Osteoblast (primary cell): ENCODE measurements around the gene EPN3. TPM values are rescaled to one million over a fixed set of nuclear protein-coding genes. Genes with fewer than 3 reads are reported as not detected.

Experiments
- DNase-seq: peaks from one replicate; pipeline ENCODE4 v3.0.0; 2011; ENCODE audit warnings: low spot score, mixed read lengths; ENCODE audit not compliant: insufficient read length; ENCODE audit errors: missing footprints
- H2AFZ ChIP-seq: 2 replicates; pipeline ENCODE4 v1.6.0; 2011; ENCODE audit warnings: mild to moderate bottlenecking, low read length
- H3K27ac ChIP-seq: 2 replicates; pipeline ENCODE4 v1.5.1; 2011; ENCODE audit warnings: mild to moderate bottlenecking, low read depth, low read length, moderate library complexity
- H3K27me3 ChIP-seq: 2 replicates; pipeline ENCODE4 v1.6.0; 2012; ENCODE audit warnings: mild to moderate bottlenecking, control low read depth, inconsistent platforms, low read length, moderate library complexity; ENCODE audit not compliant: insufficient read depth
- H3K36me3 ChIP-seq: 2 replicates; pipeline ENCODE4 v1.5.1; 2011; ENCODE audit warnings: mild to moderate bottlenecking, low read length, control low read depth, moderate library complexity; ENCODE audit not compliant: insufficient read depth
- H3K4me1 ChIP-seq: 2 replicates; pipeline ENCODE4 v1.5.1; 2011; ENCODE audit warnings: mild to moderate bottlenecking, low read length, control low read depth, moderate library complexity; ENCODE audit not compliant: insufficient read depth
- H3K4me2 ChIP-seq: 2 replicates; pipeline ENCODE4 v1.6.0; 2011; ENCODE audit warnings: mild to moderate bottlenecking, low read length; ENCODE audit not compliant: insufficient read depth
- H3K4me3 ChIP-seq: fragments of 200-600 bp; sonication (generic); 3 replicates; pipeline ENCODE4 v1.5.1; 2012; ENCODE audit warnings: mild to moderate bottlenecking, low read length, inconsistent platforms; ENCODE audit not compliant: insufficient read depth
- H3K79me2 ChIP-seq: 2 replicates; pipeline ENCODE4 v1.6.0; 2012; ENCODE audit warnings: mild to moderate bottlenecking, low read length, control low read depth, inconsistent platforms; ENCODE audit not compliant: insufficient read depth
- H3K9me3 ChIP-seq: 2 replicates; pipeline ENCODE4 v1.5.1; 2011; ENCODE audit warnings: low read depth, low read length, control low read depth
- H4K20me1 ChIP-seq: 2 replicates; pipeline ENCODE4 v1.6.0; 2012; ENCODE audit warnings: mild to moderate bottlenecking, low read length, control low read depth; ENCODE audit not compliant: insufficient read depth
- CTCF ChIP-seq: IDR thresholded peaks from 2 replicates; pipeline ENCODE4 v1.5.1; 2011; ENCODE audit warnings: mild to moderate bottlenecking, low read depth, low read length, moderate library complexity; ENCODE audit errors: extremely low read depth
- total RNA-seq: library from RNA; depleted of rRNA; stranded (reverse); fragments of >200 nt; gene quantifications from 2 replicates; pipeline ENCODE4 v1.2.3, GENCODE V29; 2012

Gene EPN3
- total RNA-seq, 1 donor, result not detected

- Histone ChIP-seq H3K27me3 (no peaks in the 10 kb centered on the region), H2AFZ (peak overlapping the region; percentile 10), H3K4me3 (no peak overlapping the region), H3K4me2 (no peak overlapping the region), H3K4me1 (peaks cover 14% of the 10 kb centered on the region), H3K27ac (no peak overlapping the region), H4K20me1 (no peaks in the 10 kb centered on the region), H3K9me3 (no peaks in the 10 kb centered on the region), H3K36me3 (no peaks in the 10 kb centered on the region), H3K79me2 (no peaks in the 10 kb centered on the region)
- TF ChIP-seq CTCF, result no peak
- DNase-seq, result peak; percentile 58
These were observed 14.0 kb upstream of the EPN3 start for GRCh38 chr17:50518384-50519023.

- Histone ChIP-seq H3K27ac (no peak overlapping the region), H3K9me3 (no peaks in the 10 kb centered on the region), H3K4me3 (no peak overlapping the region), H3K36me3 (no peaks in the 10 kb centered on the region), H4K20me1 (no peaks in the 10 kb centered on the region), H2AFZ (no peak overlapping the region), H3K4me1 (peaks cover 14% of the 10 kb centered on the region), H3K4me2 (no peak overlapping the region), H3K27me3 (no peaks in the 10 kb centered on the region), H3K79me2 (no peaks in the 10 kb centered on the region)
- TF ChIP-seq CTCF, result no peak
- peak; percentile 61 for DNase-seq
These were observed 13.2 kb upstream of the EPN3 start for GRCh38 chr17:50519141-50519834.

GRCh38 chr17:50520483-50520882 lies 12.1 kb upstream of the EPN3 start:
- Histone ChIP-seq H3K9me3 (no peaks in the 10 kb centered on the region), H3K4me1 (peaks cover 3% of the 10 kb centered on the region), H3K27ac (no peak overlapping the region), H3K79me2 (no peaks in the 10 kb centered on the region), H3K36me3 (no peaks in the 10 kb centered on the region), H2AFZ (no peak overlapping the region), H4K20me1 (no peaks in the 10 kb centered on the region), H3K4me2 (no peak overlapping the region), H3K27me3 (no peaks in the 10 kb centered on the region), H3K4me3 (no peak overlapping the region)
- no peak for TF ChIP-seq CTCF
- no peak for DNase-seq

- Histone ChIP-seq H4K20me1 (no peaks in the 10 kb centered on the region), H3K4me2 (no peak overlapping the region), H3K36me3 (no peaks in the 10 kb centered on the region), H3K79me2 (no peaks in the 10 kb centered on the region), H3K9me3 (no peaks in the 10 kb centered on the region), H3K27me3 (no peaks in the 10 kb centered on the region), H3K4me3 (no peak overlapping the region), H3K27ac (no peak overlapping the region), H3K4me1 (no peaks in the 10 kb centered on the region), H2AFZ (no peak overlapping the region)
- peak; percentile 63 for DNase-seq
- no peak for TF ChIP-seq CTCF
These were observed 11.0 kb upstream of the EPN3 start for GRCh38 chr17:50521514-50521913.
